H1 (cell line): Measurements from ENCODE around the gene ADO. TPM values are rescaled to one million over a fixed set of nuclear protein-coding genes. Genes with fewer than 3 reads are reported as not detected.

Experiments used
- CTCF ChIA-PET: fragments of 300-600 bp; sonication (Branson Sonifier 250); formaldehyde crosslinking; loops from one replicate; lab custom pipeline; 2021; ENCODE audit not compliant: partially characterized antibody; lab: Charles Lee
- POLR2A ChIA-PET: fragments of 300-600 bp; sonication (Branson Sonifier 250); formaldehyde crosslinking; loops from one replicate; lab custom pipeline; 2021; ENCODE audit warnings: inconsistent platforms; ENCODE audit not compliant: partially characterized antibody; lab: Charles Lee
- DNase-seq, 2 experiments: peaks; one replicate each; pipeline versions ENCODE4 v3.0.0 to v3.0.0-alpha.2; 2010 to 2022; ENCODE audit warnings: low spot score in 2 of 2, low read depth in 1 of 2, mixed read lengths in 1 of 2
- FAIRE-seq: peaks from 2 replicates; lab custom pipeline; 2011; peaks lifted over from hg19 to GRCh38; lab: Jason Lieb, UNC
- H2AFZ ChIP-seq: 2 replicates; pipeline ENCODE4 v1.8.1; 2012; ENCODE audit warnings: low read length, inconsistent platforms
- H2AK5ac ChIP-seq: 2 replicates; pipeline ENCODE4 v1.6.1; 2013; ENCODE audit warnings: low read depth, low read length
- H2BK120ac ChIP-seq: replicated peaks from 2 replicates; pipeline ENCODE3; 2013; ENCODE audit warnings: low read depth, low read length, inconsistent platforms
- H2BK12ac ChIP-seq: 2 replicates; pipeline ENCODE4 v1.6.1; 2013; ENCODE audit warnings: low read depth, low read length
- H2BK15ac ChIP-seq: 2 replicates; pipeline ENCODE4 v1.6.1; 2013; ENCODE audit warnings: low read length
- H2BK20ac ChIP-seq: 2 replicates; pipeline ENCODE4 v1.6.1; 2013; ENCODE audit warnings: low read length
- H2BK5ac ChIP-seq: 2 replicates; pipeline ENCODE4 v1.6.1; 2013; ENCODE audit warnings: low read depth, low read length
- H3K14ac ChIP-seq: 2 replicates; pipeline ENCODE4 v1.6.1; 2013; ENCODE audit warnings: inconsistent platforms; ENCODE audit not compliant: insufficient read length
- H3K18ac ChIP-seq: 2 replicates; pipeline ENCODE4 v1.6.1; 2013; ENCODE audit warnings: low read length; ENCODE audit errors: extremely low read depth
- H3K23ac ChIP-seq: 2 replicates; pipeline ENCODE4 v1.6.1; 2013; ENCODE audit warnings: inconsistent platforms; ENCODE audit not compliant: insufficient read length
- H3K23me2 ChIP-seq: 2 replicates; pipeline ENCODE4 v1.6.1; 2013; ENCODE audit warnings: low read depth, low read length
- H3K27ac ChIP-seq: 2 replicates; pipeline ENCODE4 v1.6.1; 2011; ENCODE audit warnings: low read depth, low read length, inconsistent platforms
- H3K27me3 ChIP-seq, 4 experiments: replicated peaks in 1 of 4; 1 replicate in 1 of 4; 2 replicates in 3 of 4; pipeline versions ENCODE4 v1.6.1 to v1.8.1; 2011 to 2013; ENCODE audit warnings: low read length in 3 of 4, mild to moderate bottlenecking in 3 of 4, inconsistent platforms in 2 of 4, mixed read lengths in 2 of 4, moderate library complexity in 1 of 4; ENCODE audit not compliant: control insufficient read depth in 3 of 4, insufficient read depth in 3 of 4; ENCODE audit errors: extremely low read depth in 1 of 4
- H3K36me3 ChIP-seq, 4 experiments: 2 replicates each; pipeline versions ENCODE4 v1.6.1 to v1.8.1; 2011 to 2013; ENCODE audit warnings: mild to moderate bottlenecking in 4 of 4, low read length in 3 of 4, moderate library complexity in 2 of 4, control low read depth in 1 of 4, inconsistent platforms in 1 of 4; ENCODE audit not compliant: insufficient read depth in 4 of 4, control insufficient read depth in 2 of 4
- H3K4ac ChIP-seq: replicated peaks from 2 replicates; pipeline ENCODE3; 2013; ENCODE audit warnings: low read length, low read depth, mixed read lengths, inconsistent platforms; ENCODE audit not compliant: insufficient read length
- H3K4me1 ChIP-seq, 4 experiments: replicated peaks in 1 of 4; 1 replicate in 1 of 4; 2 replicates in 3 of 4; pipeline versions ENCODE4 v1.6.1 to v1.8.1; 2011 to 2013; ENCODE audit warnings: low read length in 3 of 4, inconsistent platforms in 2 of 4, mixed read lengths in 1 of 4; ENCODE audit not compliant: insufficient read depth in 4 of 4, control insufficient read depth in 3 of 4
- H3K4me2 ChIP-seq, 2 experiments: 2 replicates each; pipeline versions ENCODE4 v1.6.1 to v1.8.1; 2011 to 2013; ENCODE audit warnings: low read depth in 2 of 2, low read length in 2 of 2, control low read depth in 1 of 2, inconsistent platforms in 1 of 2, mild to moderate bottlenecking in 1 of 2; ENCODE audit not compliant: insufficient read depth in 1 of 2
- H3K4me3 ChIP-seq, 4 experiments: fragments of 200-600, 300-600 bp in 1 of 4; sonication (generic), shearing (Covaris generic), sonication (Bioruptor Twin) in 1 of 4; 2 replicates each; pipeline versions ENCODE4 v1.5.1 to v1.8.1; 2011 to 2016; ENCODE audit warnings: low read length in 4 of 4, low read depth in 3 of 4, control low read depth in 2 of 4, inconsistent platforms in 2 of 4, mild to moderate bottlenecking in 2 of 4, mixed read lengths in 1 of 4, moderate library complexity in 1 of 4; ENCODE audit not compliant: insufficient read depth in 2 of 4; ENCODE audit errors: extremely low read depth in 1 of 4
- H3K56ac ChIP-seq: replicated peaks from 2 replicates; pipeline ENCODE3; 2013; ENCODE audit warnings: low read depth, mild to moderate bottlenecking, mixed read lengths, low read length, inconsistent platforms; ENCODE audit not compliant: insufficient read length
- H3K79me1 ChIP-seq: 2 replicates; pipeline ENCODE4 v1.6.1; 2013; ENCODE audit warnings: low read depth, low read length, control low read depth
- H3K79me2 ChIP-seq, 2 experiments: 2 replicates each; pipeline versions ENCODE4 v1.6.1 to v1.8.1; 2012 to 2013; ENCODE audit warnings: low read length in 2 of 2, mild to moderate bottlenecking in 2 of 2, inconsistent platforms in 1 of 2; ENCODE audit not compliant: insufficient read depth in 2 of 2, control insufficient read depth in 1 of 2
- H3K9ac ChIP-seq, 4 experiments: replicated peaks in 1 of 4; 1 replicate in 1 of 4; 2 replicates in 3 of 4; pipeline versions ENCODE4 v1.6.1 to v1.8.1; 2011 to 2013; ENCODE audit warnings: low read depth in 3 of 4, low read length in 3 of 4, control low read depth in 2 of 4, mild to moderate bottlenecking in 2 of 4, moderate library complexity in 2 of 4, inconsistent platforms in 1 of 4; ENCODE audit errors: extremely low read depth in 1 of 4
- H3K9me3 ChIP-seq, 2 experiments: 2 replicates each; pipeline versions ENCODE4 v1.6.1 to v1.8.1; 2012 to 2013; ENCODE audit warnings: mild to moderate bottlenecking in 2 of 2, moderate library complexity in 2 of 2, control low read depth in 1 of 2, inconsistent platforms in 1 of 2, low read depth in 1 of 2, low read length in 1 of 2, mixed read lengths in 1 of 2; ENCODE audit not compliant: insufficient read depth in 2 of 2
- H4K20me1 ChIP-seq, 2 experiments: replicated peaks in 1 of 2; 2 replicates each; pipeline versions ENCODE3 to v1.8.1; 2011 to 2013; ENCODE audit warnings: inconsistent platforms in 2 of 2, low read length in 2 of 2, mild to moderate bottlenecking in 1 of 2; ENCODE audit not compliant: insufficient read depth in 2 of 2, control insufficient read depth in 1 of 2
- H4K5ac ChIP-seq: 2 replicates; pipeline ENCODE4 v1.6.1; 2013; ENCODE audit warnings: low read length, low read depth, mixed read lengths, inconsistent platforms; ENCODE audit not compliant: insufficient read length
- H4K8ac ChIP-seq: 2 replicates; pipeline ENCODE4 v1.8.0; 2013; ENCODE audit warnings: mild to moderate bottlenecking, moderate library complexity, low read length, inconsistent platforms; ENCODE audit not compliant: insufficient read depth; ENCODE audit errors: extremely low read depth
- H4K91ac ChIP-seq: replicated peaks from 2 replicates; pipeline ENCODE3; 2013; ENCODE audit warnings: low read length, mixed read lengths, inconsistent platforms; ENCODE audit not compliant: insufficient read length
- BACH1 ChIP-seq: IDR thresholded peaks from 2 replicates; pipeline ENCODE4 v1.6.1; 2012; ENCODE audit warnings: low read length, improper control_type of control experiment
- CREB1 ChIP-seq: IDR thresholded peaks from 2 replicates; pipeline ENCODE4 v1.6.1; 2012; ENCODE audit warnings: inconsistent platforms
- CTCF ChIP-seq, 3 experiments: IDR thresholded peaks; 1 replicate in 2 of 3; 2 replicates in 1 of 3; pipeline versions ENCODE4 v1.5.1 to v1.6.1; 2011; ENCODE audit warnings: low read length in 3 of 3, mild to moderate bottlenecking in 3 of 3, inconsistent platforms in 2 of 3, low read depth in 1 of 3, moderate library complexity in 1 of 3; ENCODE audit not compliant: insufficient read depth in 1 of 3; ENCODE audit errors: control extremely low read depth in 1 of 3
- E2F6 ChIP-seq: IDR thresholded peaks from 2 replicates; pipeline ENCODE4 v1.6.1; 2012; ENCODE audit warnings: inconsistent platforms
- RXRA ChIP-seq: IDR thresholded peaks from 2 replicates; pipeline ENCODE4 v1.6.1; 2011; ENCODE audit warnings: low read depth, mild to moderate bottlenecking, low read length, moderate library complexity; ENCODE audit not compliant: insufficient read depth
- SAP30 ChIP-seq: fragments of 300-600 bp; sonication (generic); IDR thresholded peaks from 2 replicates; pipeline ENCODE4 v1.7.1; 2012; ENCODE audit warnings: low read length, moderate library complexity, mild to moderate bottlenecking, inconsistent platforms; ENCODE audit not compliant: insufficient read depth, insufficient replicate concordance
- TAF1 ChIP-seq: IDR thresholded peaks from 2 replicates; pipeline ENCODE4 v1.6.1; 2011; ENCODE audit warnings: mild to moderate bottlenecking, low read depth, low read length
- YY1 ChIP-seq: IDR thresholded peaks from 2 replicates; pipeline ENCODE4 v1.6.1; 2011; ENCODE audit warnings: low read depth, mild to moderate bottlenecking, low read length
- WGBS, 2 experiments: shearing (Covaris generic) in 1 of 2; methylation state at CpG; one replicate each; pipeline versions ENCODE4 v1.1.6 to v1.1.7; 2013 to 2015; ENCODE audit warnings: low lambda C conversion rate in 2 of 2, mixed read lengths in 2 of 2, inconsistent platforms in 1 of 2, low coverage in 1 of 2, missing lambda C conversion rate in 1 of 2; ENCODE audit not compliant: insufficient replicate concordance in 2 of 2, insufficient coverage in 1 of 2, insufficient read length in 1 of 2; ENCODE audit errors: extremely low coverage in 1 of 2, missing lambda C conversion rate in 1 of 2; 5-methylcytosine and 5-hydroxymethylcytosine counted together
- polyA plus RNA-seq, 7 experiments: library from polyadenylated mRNA; depleted of rRNA in 3 of 7; stranded (reverse) in 5 of 7; unstranded in 2 of 7; fragments of >200 nt in 5 of 7; fragments of 200-250 nt in 2 of 7; gene quantifications; 1 replicate in 5 of 7; 2 replicates in 1 of 7; 4 replicates in 1 of 7; pipeline versions ENCODE4 v1.2.1 to v1.2.3, GENCODE V29; 2011 to 2013; ENCODE audit warnings: missing spikeins in 2 of 7, mixed read lengths in 2 of 7
- total RNA-seq: library from RNA; stranded (reverse); fragmentation: NEBNext Ultra II Directional; extraction: Animal tissue kit (Norgen Biotek cat#: 25700); gene quantifications from 2 replicates; pipeline ENCODE4 v1.2.1, GENCODE V29; 2021

The ADO gene
- total and polyA plus RNA-seq, 2 of the 8 experiments (the other 6 are each of a cell fraction or from before 2014, with no cell fraction given), result 18.7 to 27.9 TPM

- no peak within 1 kb of the TSS for H4K5ac ChIP-seq
- H2BK20ac ChIP-seq, result no peak within 1 kb of the TSS
- POLR2A ChIA-PET, result interaction anchor here (4.5 to 7.7 kb wide), 2 partner anchors 11 to 207 kb away, joined by 29 to 99 read pairs; partner anchors contain the start of gene ADO
- H3K14ac ChIP-seq, result no peak within 1 kb of the TSS
- H3K79me2 ChIP-seq, result no peaks in the 10 kb centered on the region
- H3K23ac ChIP-seq, result no peak within 1 kb of the TSS
- peak within 1 kb of the TSS; percentile 83 to 94 for H3K4me2 ChIP-seq
- FAIRE-seq (no peak), DNase-seq (peak; percentile 66 to 89)
- H3K9me3 ChIP-seq, result no peaks in the 10 kb centered on the region
- H3K23me2 ChIP-seq, result peaks cover 26% of the 10 kb centered on the region
- H3K4me3 ChIP-seq, result peak within 1 kb of the TSS; percentile 56 to 81 (median 70)
- H3K36me3 ChIP-seq, result no peaks in the 10 kb centered on the region
- no peaks in the 10 kb centered on the region for H3K79me1 ChIP-seq
- H4K20me1 ChIP-seq, result peaks cover 0 to 13% of the 10 kb centered on the region in 2 experiments
- no peak within 1 kb of the TSS for H2BK15ac ChIP-seq
- 1% methylated on average over 53 of the region's 53 CpGs; no CpG with 5 or more reads in 1 of the 2 experiments for WGBS, 2 experiments
- H2BK5ac ChIP-seq, result no peak within 1 kb of the TSS; the same call in 1 of the 2 replicates
- peak within 1 kb of the TSS; percentile 71 for H3K18ac ChIP-seq
- H2BK120ac ChIP-seq, result no peak within 1 kb of the TSS
- H3K4ac ChIP-seq, result no peak within 1 kb of the TSS
- CTCF ChIA-PET, result interaction anchor here (1.0 to 6.9 kb wide), 12 partner anchors 11 to 328 kb away, joined by 3 to 94 read pairs (median 5); partner anchors contain the start of gene ADO
- peaks cover 0 to 11% (median 4%) of the 10 kb centered on the region in 4 experiments; a peak in 4 of 7 replicates for H3K4me1 ChIP-seq
- H2BK12ac ChIP-seq, result peak within 1 kb of the TSS; percentile 68; the same call in 1 of the 2 replicates
- H4K8ac ChIP-seq, result peak within 1 kb of the TSS; percentile 95
- H3K56ac ChIP-seq, result no peak within 1 kb of the TSS
- peak within 1 kb of the TSS; percentile 79; the same call in 1 of the 2 replicates for H3K27ac ChIP-seq
- peaks cover 20 to 64% (median 58%) of the 10 kb centered on the region in 4 experiments for H3K27me3 ChIP-seq
- H4K91ac ChIP-seq, result no peak within 1 kb of the TSS
- H2AK5ac ChIP-seq, result no peak within 1 kb of the TSS
- no peak within 1 kb of the TSS for H2AFZ ChIP-seq
- H3K9ac ChIP-seq, result peak within 1 kb of the TSS; percentile 58 to 70 (median 62)
- peak; percentile 24; the same call in 1 of the 2 replicates for TF ChIP-seq E2F6
- TF ChIP-seq RXRA, result no peak
- no peak for TF ChIP-seq BACH1
- no peak for TF ChIP-seq CTCF (IDR thresholded peaks at IDR 0.05; ENCODE audit: control extremely low read depth in 1 of 3, insufficient read depth in 1 of 3, low read depth in 1 of 3, low read length in 3 of 3)
- TF ChIP-seq TAF1, result peak; percentile 71
- peak; percentile 82 for TF ChIP-seq CREB1
- TF ChIP-seq YY1, result peak; percentile 45; the same call in 1 of the 2 replicates
- TF ChIP-seq SAP30, result no peak
Measured at GRCh38 chr10:62816331-62817120, 12.0 kb downstream of the ADO start, which contains the start of gene EGR2. EGR2 (minus strand) TSS chr10:62816366; CDS start chr10:62816029, 337 bp downstream.
